SK-N-SH (cell line): ENCODE results near the gene SH3PXD2B.

ENCODE experiments used
- CTCF ChIP-seq: fragments of 200-600 bp; sonication (generic); IDR thresholded peaks from 2 replicates; pipeline ENCODE4 v1.6.1; 2017; ENCODE audit warnings: antibody characterized with exemption, mild to moderate bottlenecking, moderate library complexity
- EP300 ChIP-seq, 2 experiments: IDR thresholded peaks; 2 replicates each; pipeline versions ENCODE4 v1.4.0 to v1.6.1; 2012; ENCODE audit warnings: borderline replicate concordance in 1 of 2, low read depth in 1 of 2, low read length in 1 of 2
- MAX ChIP-seq: IDR thresholded peaks from 2 replicates; pipeline ENCODE4 v1.4.0; 2012; ENCODE audit warnings: low read depth
- MXI1 ChIP-seq: IDR thresholded peaks from 2 replicates; pipeline ENCODE4 v1.6.1; 2012; ENCODE audit warnings: mild to moderate bottlenecking, low read depth, low read length, improper control_type of control experiment

- no peak for TF ChIP-seq EP300 (IDR thresholded peaks at IDR 0.05; ENCODE audit: borderline replicate concordance in 1 of 2, low read depth in 1 of 2, low read length in 1 of 2)
- TF ChIP-seq CTCF = no peak
- TF ChIP-seq MXI1 = no peak
- TF ChIP-seq MAX = no peak
These were observed 55.0 kb downstream of the SH3PXD2B start for GRCh38 chr5:172399336-172399735.
